ENCODE data around the gene SYNGAP1. TPM values are rescaled to one million over a fixed set of nuclear protein-coding genes. Genes with fewer than 3 reads are reported as not detected.
"Not testable (repeated sequence)": the region's sequence is repeated elsewhere in the genome, so short reads cannot be mapped to it uniquely, and the experiment has no call there.

SYNGAP1 gene
- total and polyA plus RNA-seq, 12 donors, result 3.1 to 10.2 (median 5.7) TPM

- TF ChIP-seq, protein P1, sequence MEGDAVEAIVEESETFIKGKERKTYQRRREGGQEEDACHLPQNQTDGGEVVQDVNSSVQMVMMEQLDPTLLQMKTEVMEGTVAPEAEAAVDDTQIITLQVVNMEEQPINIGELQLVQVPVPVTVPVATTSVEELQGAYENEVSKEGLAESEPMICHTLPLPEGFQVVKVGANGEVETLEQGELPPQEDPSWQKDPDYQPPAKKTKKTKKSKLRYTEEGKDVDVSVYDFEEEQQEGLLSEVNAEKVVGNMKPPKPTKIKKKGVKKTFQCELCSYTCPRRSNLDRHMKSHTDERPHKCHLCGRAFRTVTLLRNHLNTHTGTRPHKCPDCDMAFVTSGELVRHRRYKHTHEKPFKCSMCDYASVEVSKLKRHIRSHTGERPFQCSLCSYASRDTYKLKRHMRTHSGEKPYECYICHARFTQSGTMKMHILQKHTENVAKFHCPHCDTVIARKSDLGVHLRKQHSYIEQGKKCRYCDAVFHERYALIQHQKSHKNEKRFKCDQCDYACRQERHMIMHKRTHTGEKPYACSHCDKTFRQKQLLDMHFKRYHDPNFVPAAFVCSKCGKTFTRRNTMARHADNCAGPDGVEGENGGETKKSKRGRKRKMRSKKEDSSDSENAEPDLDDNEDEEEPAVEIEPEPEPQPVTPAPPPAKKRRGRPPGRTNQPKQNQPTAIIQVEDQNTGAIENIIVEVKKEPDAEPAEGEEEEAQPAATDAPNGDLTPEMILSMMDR (IDR thresholded peaks at IDR 0.05), result no peak
- Histone ChIP-seq H3K4me3 (no peak overlapping the region), H3K27me3 (no peaks in the 10 kb centered on the region), H3K4me1 (no peaks in the 10 kb centered on the region), H3K36me3 (no peaks in the 10 kb centered on the region), H3K27ac (no peak overlapping the region), H3K9me3 (no peaks in the 10 kb centered on the region)
- no peak for ATAC-seq
- intact Hi-C loops (cut with DNase I), result no loop called here
- no peak for DNase-seq
- 78 to 86% methylated on average over 3 of the region's 3 CpGs for WGBS, 2 donors
Measured at GRCh38 chr6:33469661-33470060, 49.8 kb downstream of the SYNGAP1 start.

- TF ChIP-seq, protein P1 (IDR thresholded peaks at IDR 0.05), result no peak
- intact Hi-C loops (cut with DNase I), result no loop called here
- peaks cover 0 to 10% (median 0%) of the 10 kb centered on the region in 7 donors for H3K27me3 ChIP-seq
- no peak overlapping the region for H3K27ac ChIP-seq
- ATAC-seq (no peak), DNase-seq (no peak)
- WGBS, 2 donors, result 57 to 60% methylated on average over 3 of the region's 3 CpGs
- H3K36me3 ChIP-seq, result no peaks in the 10 kb centered on the region
- no peaks in the 10 kb centered on the region for H3K4me1 ChIP-seq
- H3K4me3 ChIP-seq, result no peak overlapping the region
- H3K9me3 ChIP-seq, result no peaks in the 10 kb centered on the region
Measured at GRCh38 chr6:33477864-33478263, 58.0 kb downstream of the SYNGAP1 start.

DNA sequence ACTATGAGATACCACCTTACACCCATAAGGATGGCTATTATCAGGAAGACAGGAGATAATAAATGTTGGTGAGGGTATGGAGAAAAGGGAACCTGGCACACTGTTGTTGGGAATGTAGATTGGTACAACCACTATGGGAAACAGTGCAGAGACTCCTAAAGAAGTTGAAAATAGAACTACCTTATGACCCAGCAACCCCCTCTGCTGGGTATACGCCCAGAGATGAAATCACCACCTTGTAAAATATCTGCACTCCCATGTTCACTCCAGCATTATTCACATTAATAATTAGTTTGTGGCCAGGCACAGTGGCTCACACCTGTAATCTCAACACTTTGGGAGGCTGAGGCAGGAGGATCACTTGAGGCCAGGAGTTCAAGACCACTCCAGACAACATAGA, 61.3 kb downstream of the SYNGAP1 start:
- DNase-seq (no peak), ATAC-seq (no peak)
- Histone ChIP-seq H3K36me3 (no peaks in the 10 kb centered on the region), H3K4me1 (no peaks in the 10 kb centered on the region), H3K4me3 (no peak overlapping the region), H3K27me3 (peaks cover 0 to 10% (median 0%) of the 10 kb centered on the region in 7 donors), H3K9me3 (peaks cover 0 to 3% (median 0%) of the 10 kb centered on the region in 11 donors), H3K27ac (no peak overlapping the region)
- WGBS, 2 donors, result 46 to 54% methylated on average over 1 of the region's 1 CpG
- intact Hi-C loops (cut with DNase I), result no loop called here
- TF ChIP-seq, protein P1 (IDR thresholded peaks at IDR 0.05), result no peak

- H3K4me1 ChIP-seq; intact Hi-C loops (cut with DNase I); ATAC-seq; DNase-seq; H3K9me3 ChIP-seq; H3K4me3 ChIP-seq; H3K36me3 ChIP-seq; H3K27ac ChIP-seq: not testable (repeated sequence)
- H3K27me3 ChIP-seq, result peaks cover 0 to 15% (median 0%) of the 10 kb centered on the region in 7 donors
- WGBS, 2 donors, result 94 to 95% methylated on average over 5 of the region's 5 CpGs
Measured at GRCh38 chr6:33482620-33483019, 62.8 kb downstream of the SYNGAP1 start.

DNA sequence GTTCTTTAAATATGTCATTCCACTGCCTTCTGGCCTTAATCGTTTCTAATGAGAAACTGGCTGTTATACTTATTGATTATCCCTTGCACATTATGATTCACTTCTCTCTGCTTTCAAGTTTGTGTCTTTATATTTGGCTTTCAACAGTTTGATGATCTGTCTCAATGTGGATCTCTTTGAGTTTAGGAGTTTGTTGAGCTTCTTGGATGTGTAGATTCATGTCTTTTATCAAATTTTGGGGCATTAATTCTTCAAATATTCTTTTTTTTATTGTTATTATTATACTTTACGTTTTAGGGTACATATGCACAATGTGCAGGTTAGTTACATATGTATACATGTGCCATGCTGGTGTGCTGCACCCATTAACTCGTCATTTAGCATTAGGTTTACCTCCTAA, 63.8 kb downstream of the SYNGAP1 start:
- peaks cover 0 to 18% (median 0%) of the 10 kb centered on the region in 7 donors for H3K27me3 ChIP-seq
- H3K9me3 ChIP-seq, result peaks cover 0 to 3% (median 0%) of the 10 kb centered on the region in 11 donors
- intact Hi-C loops (cut with DNase I), result no loop called here
- ATAC-seq (no peak), DNase-seq (no peak)
- H3K36me3 ChIP-seq, result no peaks in the 10 kb centered on the region
- 71 to 79% methylated on average over 2 to 3 of the region's 3 CpGs for WGBS, 2 donors
- H3K4me3 ChIP-seq, result no peak overlapping the region
- no peak overlapping the region for H3K27ac ChIP-seq
- TF ChIP-seq, protein P1 (IDR thresholded peaks at IDR 0.05), result no peak
- H3K4me1 ChIP-seq, result no peaks in the 10 kb centered on the region

GRCh38 chr6:33484673-33485262, 64.9 kb downstream of the SYNGAP1 start:
- H3K9me3 ChIP-seq; ATAC-seq; DNase-seq; H3K27ac ChIP-seq; H3K4me1 ChIP-seq; H3K36me3 ChIP-seq; H3K4me3 ChIP-seq; intact Hi-C loops (cut with DNase I): not testable (repeated sequence)
- peaks cover 0 to 20% (median 0%) of the 10 kb centered on the region in 7 donors for H3K27me3 ChIP-seq
- 50 to 74% methylated on average over 2 to 3 of the region's 6 CpGs for WGBS, 2 donors

DNA sequence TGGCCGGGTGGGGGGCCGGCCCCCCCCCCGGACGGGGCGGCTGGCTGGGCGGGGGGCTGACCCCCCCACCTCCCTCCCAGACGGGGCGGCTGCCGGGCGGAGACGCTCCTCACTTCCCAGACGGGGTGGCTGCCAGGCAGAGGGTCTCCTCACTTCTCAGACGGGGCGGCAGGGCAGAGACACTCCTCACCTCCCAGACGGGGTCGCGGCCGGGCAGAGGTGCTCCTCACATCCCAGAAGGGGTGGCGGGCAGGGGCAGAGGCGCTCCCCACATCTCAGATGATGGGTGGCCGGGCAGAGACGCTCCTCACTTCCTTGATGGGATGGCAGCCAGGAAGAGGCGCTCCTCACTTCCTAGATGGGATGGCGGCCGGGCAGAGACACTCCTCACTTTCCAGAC, 65.8 kb downstream of the SYNGAP1 start:
- H3K4me1 ChIP-seq; DNase-seq; intact Hi-C loops (cut with DNase I); H3K36me3 ChIP-seq; H3K27ac ChIP-seq; ATAC-seq; H3K9me3 ChIP-seq; H3K4me3 ChIP-seq: not testable (repeated sequence)
- WGBS, 2 donors, result 90 to 91% methylated on average over 11 to 25 of the region's 25 CpGs
- H3K27me3 ChIP-seq, result peaks cover 0 to 20% (median 0%) of the 10 kb centered on the region in 7 donors
